Stimulated activated naive CD4-positive, alpha-beta T cell treated with Interleukin-2 at 50 U/mL for 16 hours (primary cell): ENCODE data around the gene BCL6B.

Experiments
- DNase-seq: peaks from one replicate; lab custom pipeline; 2025; lab: John Stamatoyannopoulos, UW

BCL6B gene

GRCh38 chr17:7007143-7007542 is 15.7 kb upstream of the BCL6B start:
- DNase-seq: no peak

- DNase-seq: no peak
Measured at GRCh38 chr17:7010523-7010922, 12.3 kb upstream of the BCL6B start.

DNA sequence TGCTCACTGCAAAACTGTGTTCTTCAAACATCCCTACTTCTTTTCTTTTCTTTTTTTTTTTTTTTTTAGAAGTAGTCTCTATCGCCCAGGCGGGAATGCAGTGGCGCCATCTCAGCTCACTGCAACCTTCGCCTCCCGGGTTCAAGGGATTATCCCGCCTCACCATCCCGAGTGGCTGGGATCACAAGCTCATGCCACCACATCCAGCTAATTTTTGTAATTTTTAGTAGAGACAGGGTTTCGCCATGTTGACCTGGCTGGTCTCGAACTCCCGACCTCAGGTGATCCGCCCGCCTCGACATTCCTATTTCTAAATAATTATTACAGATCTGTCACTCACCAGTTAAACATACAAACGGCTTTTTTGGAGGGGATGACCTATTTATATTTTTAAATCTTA is 11.4 kb upstream of the BCL6B start:
- DNase-seq: no peak

- DNase-seq: no peak
Measured at GRCh38 chr17:7011942-7012254, 11.0 kb upstream of the BCL6B start.

DNA sequence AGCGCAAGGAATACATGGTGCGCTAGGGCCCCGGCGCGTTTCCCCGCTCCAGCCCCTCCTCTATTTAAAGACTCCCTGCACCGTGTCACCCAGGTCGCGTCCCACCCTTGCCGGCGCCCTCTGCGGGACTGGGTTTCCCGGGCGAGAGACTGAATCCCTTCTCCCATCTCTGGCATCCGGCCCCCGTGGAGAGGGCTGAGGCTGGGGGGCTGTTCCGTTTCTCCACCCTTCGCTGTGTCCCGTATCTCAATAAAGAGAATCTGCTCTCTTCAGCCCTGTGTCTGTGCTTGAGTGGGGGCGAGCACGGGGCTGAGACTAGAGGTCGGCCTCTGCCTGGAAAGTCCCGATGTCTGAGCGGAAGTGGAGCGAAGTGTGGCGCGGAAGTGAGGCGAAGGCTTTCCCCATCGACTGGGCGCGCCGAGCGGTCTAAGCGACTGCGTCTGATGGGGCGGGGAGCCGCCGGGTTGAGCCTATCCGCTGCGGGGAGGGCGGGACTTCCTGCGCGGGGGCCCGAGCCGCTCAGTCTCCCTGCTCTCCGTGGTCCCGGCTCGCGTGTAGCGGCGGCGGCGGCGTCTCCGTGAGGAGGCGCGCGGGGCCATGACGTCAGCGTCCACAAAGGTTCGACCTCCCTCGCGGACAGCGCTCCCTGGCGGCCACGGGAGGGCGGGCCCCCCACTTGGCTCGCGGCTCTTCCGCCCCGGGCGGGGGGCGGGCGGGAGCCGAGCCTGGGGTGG is 8.4 kb upstream of the BCL6B start:
- peak; percentile 99 for DNase-seq

- DNase-seq: peak; percentile 78
Measured at GRCh38 chr17:7014995-7015958, 7.6 kb upstream of the BCL6B start.

DNA sequence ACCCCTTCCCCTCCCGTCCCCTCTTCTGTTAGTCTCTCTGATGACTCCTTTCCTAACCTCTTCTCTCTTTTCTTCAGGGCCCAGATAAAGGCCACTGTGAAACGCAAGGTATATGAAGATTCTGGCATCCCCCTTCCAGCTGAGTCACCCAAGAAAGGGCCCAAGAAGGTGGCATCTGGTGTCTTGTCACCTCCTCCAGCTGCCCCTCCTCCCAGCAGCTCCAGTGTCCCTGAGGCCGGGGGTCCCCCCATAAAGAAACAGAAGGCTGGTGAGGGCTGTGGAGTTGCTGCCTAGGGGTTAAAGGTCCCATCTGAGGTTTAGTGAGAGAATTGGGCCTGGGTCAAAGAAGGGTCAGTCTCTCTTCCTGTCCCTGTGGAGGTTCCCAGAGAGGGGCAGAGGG is 6.4 kb upstream of the BCL6B start:
- DNase-seq: no peak

DNA sequence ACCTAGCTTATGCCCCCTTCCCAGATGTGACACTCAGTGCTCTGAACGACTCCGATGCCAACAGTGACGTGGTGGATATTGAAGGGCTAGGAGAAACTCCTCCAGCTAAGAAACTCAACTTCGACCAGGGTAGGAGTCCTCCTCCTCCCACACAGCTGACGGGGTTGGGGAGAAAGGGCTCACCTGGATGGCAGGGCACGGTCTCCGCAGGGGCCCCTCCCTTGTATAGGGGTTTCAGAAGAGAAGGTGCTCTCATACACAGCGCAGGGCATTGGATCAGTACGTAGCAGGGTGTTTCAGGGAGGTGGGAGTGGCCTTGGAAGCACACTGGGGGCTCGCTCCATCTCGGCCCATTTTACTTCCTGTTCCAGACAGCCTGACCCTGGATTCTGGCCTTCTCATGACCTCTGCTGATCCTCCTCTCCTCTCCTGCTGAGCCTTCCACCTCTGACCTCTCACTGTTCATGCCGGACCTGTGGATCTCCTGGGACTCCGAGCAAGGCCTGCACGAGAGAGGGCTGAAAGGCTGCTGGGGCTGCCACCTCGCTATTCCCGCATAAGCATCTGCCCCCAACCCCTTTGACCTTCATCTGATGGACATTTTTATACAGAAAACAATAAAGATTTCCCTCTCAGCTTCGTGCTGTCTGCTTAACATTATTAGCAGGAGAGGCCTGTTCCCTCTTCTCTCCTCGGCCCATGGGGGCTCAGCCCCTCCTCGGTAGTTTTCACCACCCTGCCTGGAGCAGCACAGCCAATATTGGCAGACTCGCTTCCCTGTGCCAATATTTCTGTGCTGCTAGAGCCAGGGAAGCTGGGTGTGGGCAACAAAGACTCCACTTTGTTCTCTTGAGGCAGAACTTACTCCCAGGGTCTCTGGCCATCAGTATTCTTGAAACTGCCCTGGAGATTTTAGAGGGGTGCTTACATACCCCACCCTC is 5.7 kb upstream of the BCL6B start:
- no peak for DNase-seq

DNA sequence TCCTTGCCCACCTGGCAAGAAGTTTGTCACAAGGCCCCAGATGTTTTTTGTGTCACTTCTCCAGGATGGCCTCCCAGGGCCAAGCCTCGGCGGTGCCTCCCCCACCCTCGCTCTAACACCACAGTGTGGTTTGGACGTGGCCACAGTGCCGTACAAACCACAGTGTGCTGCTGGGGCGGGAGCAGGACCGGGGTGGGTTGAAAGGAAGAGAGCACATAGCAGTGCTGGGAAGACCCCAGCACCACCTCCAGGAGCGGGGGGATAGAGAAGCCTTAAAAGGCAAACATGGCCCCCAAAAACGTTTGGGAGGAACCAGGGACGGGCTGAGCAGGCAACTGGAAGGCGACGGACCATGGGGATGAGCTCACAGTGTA is 5.0 kb upstream of the BCL6B start:
- DNase-seq: no peak

- no peak for DNase-seq
Measured at GRCh38 chr17:7018331-7018964, 4.4 kb upstream of the BCL6B start.

GRCh38 chr17:7019367-7019766 is 3.5 kb upstream of the BCL6B start:
- no peak for DNase-seq

DNA sequence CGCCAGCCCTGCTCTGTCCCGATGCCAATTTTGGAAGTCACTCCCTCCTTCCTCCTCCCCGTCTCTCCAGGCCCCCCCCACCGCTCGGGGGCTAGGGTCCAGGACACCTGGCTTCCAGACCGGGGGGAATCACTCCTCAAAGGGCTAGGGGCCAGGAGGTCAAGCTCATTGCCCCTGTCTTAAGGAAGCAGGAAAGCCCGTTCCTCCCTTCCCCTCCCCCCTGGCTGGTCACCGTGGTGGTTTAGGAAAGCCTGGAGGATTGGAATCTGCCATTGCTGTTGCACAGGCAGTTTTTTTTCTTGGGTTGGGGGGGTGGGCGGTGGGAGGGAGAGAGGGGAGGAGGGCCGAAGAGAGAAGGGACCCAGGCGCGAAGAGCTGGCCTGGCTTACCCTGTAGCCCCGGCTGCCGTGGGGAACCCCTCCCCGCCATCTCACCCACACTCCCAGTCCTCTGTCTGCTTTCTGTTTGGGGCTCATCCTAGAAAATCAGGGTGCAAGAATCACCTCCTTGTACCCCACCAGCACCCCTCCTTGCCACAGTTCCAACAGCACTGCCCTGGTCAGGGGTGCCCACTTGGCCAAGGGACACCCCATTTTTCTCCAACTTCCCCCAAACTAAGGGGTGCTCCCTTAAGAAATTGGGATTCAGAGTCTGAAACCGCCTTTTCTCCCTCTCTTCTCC is 2.9 kb upstream of the BCL6B start:
- no peak for DNase-seq

- DNase-seq: no peak
Measured at GRCh38 chr17:7020894-7021664, 1.8 kb upstream of the BCL6B start.

DNA sequence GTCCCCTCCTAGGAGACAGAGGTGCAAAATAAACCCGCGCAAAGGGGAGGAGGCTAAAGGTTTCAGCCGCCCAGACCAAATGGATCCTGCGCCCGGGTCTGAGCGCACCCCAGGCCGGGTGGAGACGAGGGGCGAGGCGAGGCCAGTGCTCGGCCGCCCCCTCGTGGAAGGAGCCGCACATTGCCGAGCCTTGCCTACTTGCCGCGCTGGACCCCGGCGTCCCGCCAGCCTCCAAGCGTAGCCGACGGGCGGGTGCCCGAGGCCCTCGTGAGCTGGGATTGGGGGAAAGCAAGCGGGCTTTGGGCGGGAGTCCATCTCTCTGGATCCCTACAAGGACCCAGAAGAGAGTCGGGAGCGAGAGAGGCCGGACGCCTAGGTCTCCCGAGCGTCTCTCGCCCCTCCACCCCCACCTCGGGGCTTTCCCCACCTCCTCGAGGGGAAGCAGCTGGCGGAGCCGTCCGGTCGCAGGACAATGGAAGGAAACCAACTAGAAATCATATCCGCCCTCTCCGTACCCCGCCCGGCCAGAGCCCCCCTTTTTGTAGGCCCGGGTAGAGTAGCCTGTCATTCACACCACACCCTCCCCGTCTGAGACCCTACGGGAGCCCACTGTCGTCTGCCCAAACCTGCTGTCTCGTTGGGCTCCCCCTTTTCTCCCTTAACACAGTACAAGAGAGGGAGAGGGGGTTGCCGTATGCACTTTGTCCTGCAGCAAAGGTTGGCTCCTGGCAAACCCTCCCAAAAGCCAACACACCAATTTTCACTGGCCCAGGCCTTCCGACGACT is 664 bp upstream of the BCL6B start:
- peak; percentile 71 for DNase-seq

- DNase-seq: peak; percentile 95
Measured at GRCh38 chr17:7023576-7024401, 939 bp downstream of the BCL6B start.

- no peak for DNase-seq
Measured at GRCh38 chr17:7024402-7024785, 1.5 kb downstream of the BCL6B start.

GRCh38 chr17:7025245-7025644 is 2.4 kb downstream of the BCL6B start:
- no peak for DNase-seq

- no peak for DNase-seq
Measured at GRCh38 chr17:7026471-7027115, 3.7 kb downstream of the BCL6B start.
